Activated naive CD4-positive, alpha-beta T cell treated with anti-CD3 and anti-CD28 coated beads, Interleukin-2, amount 50 U/mL, for 72 hours (primary cell): ENCODE data around the gene CDK16. TPM values are rescaled to one million over a fixed set of nuclear protein-coding genes. Genes with fewer than 3 reads are reported as not detected.

Experiments used
- ATAC-seq, 2 donors: fragments of 150-1000 bp; cut with Tn5 transposase; 2 replicates each; pipeline ENCODE4 v1.10.0; 2021; ENCODE audit warnings: mild to moderate bottlenecking in 2 of 2, moderate library complexity in 2 of 2
- DNase-seq, 2 donors: peaks; one replicate each; pipeline ENCODE4 v3.0.0; 2021 to 2022; ENCODE audit warnings: low spot score in 2 of 2
- H3K27ac Mint-ChIP-seq, 2 donors: one replicate each; pipeline ENCODE4 v1.8.0; 2022; ENCODE audit warnings: mild to moderate bottlenecking in 2 of 2, mixed read lengths in 2 of 2
- H3K36me3 Mint-ChIP-seq, 2 donors: one replicate each; pipeline ENCODE4 v1.8.0; 2022; ENCODE audit warnings: mixed read lengths in 2 of 2
- H3K9me3 Mint-ChIP-seq, 2 donors: one replicate each; pipeline ENCODE4 v1.8.0; 2022; ENCODE audit warnings: mixed read lengths in 2 of 2
- total RNA-seq, 2 donors: library from RNA; stranded (reverse); gene quantifications; one replicate each; pipeline ENCODE4 v1.2.3, GENCODE V29; 2022

Gene CDK16
- total RNA-seq, result 10 to 100 TPM; 69.5 to 95.8 TPM

DNA sequence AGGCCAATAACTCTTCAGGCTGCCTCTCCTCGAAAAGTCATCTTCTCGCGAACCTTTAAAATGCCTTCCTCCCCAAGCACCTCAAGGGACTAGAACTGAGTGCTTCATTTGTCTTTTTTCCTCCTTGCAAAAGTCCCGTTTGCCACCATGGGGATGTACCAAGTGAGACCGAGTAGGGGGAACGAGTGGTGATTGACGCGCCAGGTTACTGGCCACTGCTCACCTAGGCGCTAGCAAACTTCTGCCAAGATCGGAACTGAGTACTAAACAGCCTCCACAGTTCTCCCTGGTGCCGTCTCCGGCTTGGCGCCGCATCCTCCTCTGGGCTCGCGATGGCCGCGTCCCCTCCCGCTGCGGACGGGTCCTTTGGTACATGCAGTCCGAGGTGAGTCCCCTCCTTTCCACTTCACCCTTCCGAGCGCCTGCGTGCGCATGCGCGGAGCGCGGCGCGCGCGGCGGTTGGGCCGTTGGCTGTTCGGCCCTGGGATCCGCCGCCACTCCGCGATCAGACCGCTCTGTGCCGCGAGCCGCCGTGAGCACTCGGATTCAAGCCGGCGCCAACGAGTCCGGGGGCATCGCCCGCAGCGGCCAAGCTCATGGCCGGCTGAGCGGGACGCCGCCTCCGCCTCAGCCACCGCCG lies at the start of gene CDK16:
CDK16 (plus strand) TSS at position 402 of the 640 bp plus-strand sequence. CDS start 4,877 bp downstream, outside the sequence.
- H3K36me3 Mint-ChIP-seq, result peaks cover 18 to 26% of the 10 kb centered on the region in 2 donors
- ATAC-seq (peak; percentile 43 to 45), DNase-seq (peak; percentile 68 to 86)
- H3K9me3 Mint-ChIP-seq, result no peaks in the 10 kb centered on the region
- peak within 1 kb of the TSS; percentile 99 for H3K27ac Mint-ChIP-seq

DNA sequence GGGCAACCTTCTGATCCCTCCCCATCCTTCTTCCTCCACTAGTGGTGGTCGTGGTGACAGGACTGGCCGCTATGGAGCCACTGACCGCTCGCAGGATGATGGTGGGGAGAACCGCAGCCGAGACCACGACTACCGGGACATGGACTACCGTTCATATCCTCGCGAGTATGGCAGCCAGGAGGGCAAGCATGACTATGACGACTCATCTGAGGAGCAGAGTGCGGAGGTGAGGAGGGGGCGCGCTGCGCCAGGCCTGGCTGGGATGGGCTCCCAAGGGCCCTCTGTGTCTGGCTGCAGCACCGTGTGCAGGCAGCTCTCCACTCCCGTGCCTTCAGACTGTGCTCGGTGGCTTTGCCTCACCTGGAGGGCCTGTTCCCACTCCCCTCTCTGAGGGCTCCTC lies 49.2 kb upstream of the CDK16 start:
- Mint-ChIP-seq H3K9me3 (no peaks in the 10 kb centered on the region), H3K36me3 (no peaks in the 10 kb centered on the region), H3K27ac (no peak overlapping the region)
- ATAC-seq (no peak), DNase-seq (no peak)

DNA sequence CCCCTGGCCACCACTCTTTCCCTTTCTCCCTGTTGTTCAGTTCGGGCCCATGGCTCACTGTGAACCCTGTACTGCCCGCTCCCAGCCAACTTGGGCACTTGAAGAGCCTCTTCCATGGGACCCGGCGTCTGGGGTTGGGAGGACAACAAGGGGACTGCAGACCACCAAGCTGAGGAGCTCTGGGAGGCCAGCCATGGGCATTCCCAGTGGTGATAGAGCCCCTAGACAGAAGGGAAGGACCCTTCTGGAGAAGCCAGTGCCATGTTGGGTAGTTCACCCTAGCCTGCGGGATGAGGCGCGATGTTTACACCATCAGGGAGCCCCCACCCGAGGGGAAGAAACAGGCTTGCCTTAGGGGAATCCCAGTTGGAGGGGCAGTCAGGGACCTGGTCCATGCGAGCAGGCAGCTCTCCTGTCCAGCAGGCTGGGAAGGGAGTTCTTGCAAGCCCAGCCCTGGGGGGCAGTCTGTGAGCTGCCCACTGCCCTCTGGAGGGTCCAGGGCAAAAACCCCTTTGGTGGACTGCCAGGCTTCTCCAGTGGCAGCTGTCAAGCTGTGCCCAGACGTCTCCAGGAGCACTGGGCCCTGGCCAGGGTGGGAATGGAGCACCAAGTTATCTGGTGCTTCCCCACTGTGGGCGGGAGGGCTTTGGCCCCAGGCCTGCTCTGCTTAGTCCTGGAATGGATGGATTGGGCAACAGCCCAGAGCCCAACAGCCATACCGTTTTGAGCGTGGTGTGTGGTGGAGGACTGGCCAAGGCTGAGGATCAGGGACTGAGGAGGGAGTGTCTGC lies 48.6 kb upstream of the CDK16 start:
- Mint-ChIP-seq H3K9me3 (no peaks in the 10 kb centered on the region), H3K36me3 (no peaks in the 10 kb centered on the region), H3K27ac (no peak overlapping the region)
- DNase-seq, result no peak
- no peak for ATAC-seq

DNA sequence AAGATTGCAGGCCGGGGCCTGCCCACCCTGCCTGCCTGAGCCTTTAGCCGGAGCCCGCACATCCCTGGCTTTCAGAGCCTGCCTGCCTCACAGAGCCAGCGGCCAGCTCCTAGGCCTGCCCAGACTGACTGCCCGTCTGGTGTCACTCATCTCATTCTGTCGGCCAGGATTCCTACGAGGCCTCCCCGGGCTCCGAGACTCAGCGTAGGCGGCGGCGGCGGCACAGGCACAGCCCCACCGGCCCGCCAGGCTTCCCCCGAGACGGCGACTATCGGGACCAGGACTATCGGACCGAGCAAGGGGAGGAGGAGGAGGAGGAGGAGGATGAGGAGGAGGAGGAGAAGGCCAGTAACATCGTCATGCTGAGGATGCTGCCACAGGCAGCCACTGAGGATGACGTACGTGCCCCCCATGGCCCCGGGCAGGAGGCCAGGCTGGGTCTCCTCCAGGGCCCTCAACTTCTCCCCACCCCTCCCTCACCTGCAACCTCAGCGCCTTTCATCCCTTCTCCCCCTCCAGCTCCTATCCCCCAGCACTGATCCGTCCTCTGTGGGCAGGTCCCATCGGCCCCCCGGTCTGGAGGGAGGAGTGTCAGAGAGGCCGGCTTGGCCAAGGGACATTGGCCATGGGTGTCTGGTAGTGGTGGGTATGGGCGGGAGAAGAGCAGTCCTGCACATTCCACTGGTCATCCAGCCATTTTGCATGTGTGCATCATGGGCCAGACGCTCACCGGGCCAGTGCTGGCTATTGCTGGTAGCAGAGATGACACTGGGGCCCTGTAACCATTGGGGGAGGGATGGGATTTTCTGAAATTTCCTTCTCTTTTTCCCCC lies 47.4 kb upstream of the CDK16 start:
- Mint-ChIP-seq H3K36me3 (no peaks in the 10 kb centered on the region), H3K9me3 (no peaks in the 10 kb centered on the region), H3K27ac (no peak overlapping the region)
- ATAC-seq (no peak), DNase-seq (no peak)

DNA sequence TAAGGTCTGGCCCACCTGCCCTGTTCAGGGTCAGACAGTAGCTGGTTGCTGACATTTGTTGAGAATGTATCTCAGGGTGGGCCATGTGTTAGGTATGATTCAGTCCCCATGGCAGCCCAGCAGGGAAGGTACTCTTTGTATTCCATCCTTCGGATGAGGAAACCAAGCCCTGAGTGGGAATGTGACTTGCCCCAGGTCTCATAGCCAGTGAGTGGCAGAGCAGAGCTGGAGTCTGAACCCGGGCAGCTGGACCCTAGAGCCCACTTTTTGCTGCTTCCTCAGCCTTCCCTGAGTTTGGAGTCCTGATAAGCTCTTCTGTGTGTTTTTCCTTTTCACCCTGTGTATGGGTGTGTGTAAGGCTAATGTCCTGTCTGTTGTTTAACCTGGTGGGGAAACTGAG lies 46.5 kb upstream of the CDK16 start:
- no peak for ATAC-seq

DNA sequence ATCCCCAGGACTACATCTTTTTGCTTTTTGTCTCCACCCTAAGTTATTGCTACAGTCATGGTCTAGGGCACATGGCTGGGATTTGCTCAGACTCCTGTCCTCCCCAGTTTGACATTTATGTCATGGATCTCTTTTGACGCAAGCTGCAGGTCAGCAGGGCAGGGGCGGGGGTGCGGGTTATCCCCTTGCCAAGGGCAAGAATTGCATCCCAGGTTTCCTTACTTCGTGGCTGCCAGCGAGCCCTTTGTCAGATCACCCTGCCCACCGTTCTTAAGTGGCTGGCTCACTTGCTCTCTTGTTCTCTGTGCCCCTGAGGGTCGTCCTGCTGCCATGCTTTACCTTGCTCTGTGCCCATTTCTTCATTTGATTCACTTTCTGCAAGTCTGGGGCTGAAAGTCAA lies 45.9 kb upstream of the CDK16 start:
- ATAC-seq, result no peak
- Mint-ChIP-seq H3K36me3 (no peaks in the 10 kb centered on the region), H3K27ac (no peak overlapping the region), H3K9me3 (no peaks in the 10 kb centered on the region)
- no peak for DNase-seq

More for the DNA sequence above, 46.5 kb upstream of the CDK16 start:
- Mint-ChIP-seq H3K27ac (peak overlapping the region in 1 of 2 donors; percentile 68), H3K36me3 (no peaks in the 10 kb centered on the region), H3K9me3 (no peaks in the 10 kb centered on the region)
- no peak for DNase-seq

DNA sequence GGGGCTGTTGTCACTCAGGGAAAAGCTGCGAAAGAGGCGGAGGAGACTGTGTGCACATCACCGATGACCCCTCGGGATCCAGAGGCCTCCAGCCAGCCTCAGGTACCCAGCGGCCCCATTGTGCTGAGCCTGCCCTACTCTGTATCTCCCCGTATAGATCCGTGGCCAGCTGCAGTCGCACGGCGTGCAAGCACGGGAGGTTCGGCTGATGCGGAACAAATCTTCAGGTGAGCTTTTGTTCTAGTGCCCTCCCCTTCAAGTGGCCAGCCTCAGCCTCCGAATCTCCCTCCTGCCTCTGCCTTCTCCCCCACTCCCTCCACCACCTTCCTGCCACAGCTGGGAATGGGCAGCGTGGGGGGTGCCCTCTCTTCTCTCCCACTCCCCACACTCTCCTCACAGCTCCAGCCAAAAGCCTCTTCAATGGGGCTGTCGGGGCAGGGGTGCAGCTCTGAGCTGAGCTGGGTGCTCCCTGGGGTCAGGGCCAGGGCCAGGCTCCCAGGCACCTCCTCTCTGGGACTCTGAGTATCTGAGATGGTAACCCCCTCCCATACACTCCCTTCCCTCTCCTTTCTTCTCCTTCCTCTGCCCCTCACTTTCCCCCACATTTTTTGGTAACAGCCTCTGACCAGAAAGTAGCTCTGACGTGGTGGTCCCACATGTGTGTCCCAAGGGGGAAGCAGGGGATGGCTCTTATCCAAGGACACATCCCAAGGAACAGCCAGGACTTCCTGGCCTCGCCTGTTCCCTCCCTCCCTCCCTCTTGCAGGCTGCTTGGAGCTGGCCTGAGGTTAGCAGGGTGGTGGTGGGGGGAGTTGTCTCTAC lies 45.3 kb upstream of the CDK16 start:
- ATAC-seq (no peak), DNase-seq (no peak)
- H3K9me3 Mint-ChIP-seq, result no peaks in the 10 kb centered on the region
- H3K36me3 Mint-ChIP-seq, result no peaks in the 10 kb centered on the region
- H3K27ac Mint-ChIP-seq, result no peak overlapping the region

DNA sequence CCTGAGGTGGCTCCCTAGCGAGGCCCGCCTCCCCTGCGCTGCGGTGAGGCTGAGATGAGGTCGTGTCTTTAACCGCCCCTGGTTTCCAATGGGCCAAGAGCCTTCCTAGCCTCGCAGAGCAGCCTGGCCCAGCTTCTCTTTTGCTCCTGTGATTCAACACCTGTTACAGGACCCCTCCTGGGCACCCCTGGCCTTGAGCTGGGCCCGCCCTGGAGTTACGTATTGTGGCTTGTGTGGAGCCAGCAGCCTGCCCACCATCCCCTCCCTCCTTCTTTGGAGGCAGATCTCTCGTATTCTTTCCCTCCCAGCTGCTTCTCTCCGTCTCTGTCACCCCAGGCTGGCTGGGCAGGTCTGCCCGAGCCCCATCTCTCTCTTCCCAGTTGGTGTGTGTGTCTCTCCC lies 44.1 kb upstream of the CDK16 start:
- ATAC-seq (no peak), DNase-seq (no peak)
- Mint-ChIP-seq H3K9me3 (no peaks in the 10 kb centered on the region), H3K36me3 (no peaks in the 10 kb centered on the region), H3K27ac (no peak overlapping the region)

DNA sequence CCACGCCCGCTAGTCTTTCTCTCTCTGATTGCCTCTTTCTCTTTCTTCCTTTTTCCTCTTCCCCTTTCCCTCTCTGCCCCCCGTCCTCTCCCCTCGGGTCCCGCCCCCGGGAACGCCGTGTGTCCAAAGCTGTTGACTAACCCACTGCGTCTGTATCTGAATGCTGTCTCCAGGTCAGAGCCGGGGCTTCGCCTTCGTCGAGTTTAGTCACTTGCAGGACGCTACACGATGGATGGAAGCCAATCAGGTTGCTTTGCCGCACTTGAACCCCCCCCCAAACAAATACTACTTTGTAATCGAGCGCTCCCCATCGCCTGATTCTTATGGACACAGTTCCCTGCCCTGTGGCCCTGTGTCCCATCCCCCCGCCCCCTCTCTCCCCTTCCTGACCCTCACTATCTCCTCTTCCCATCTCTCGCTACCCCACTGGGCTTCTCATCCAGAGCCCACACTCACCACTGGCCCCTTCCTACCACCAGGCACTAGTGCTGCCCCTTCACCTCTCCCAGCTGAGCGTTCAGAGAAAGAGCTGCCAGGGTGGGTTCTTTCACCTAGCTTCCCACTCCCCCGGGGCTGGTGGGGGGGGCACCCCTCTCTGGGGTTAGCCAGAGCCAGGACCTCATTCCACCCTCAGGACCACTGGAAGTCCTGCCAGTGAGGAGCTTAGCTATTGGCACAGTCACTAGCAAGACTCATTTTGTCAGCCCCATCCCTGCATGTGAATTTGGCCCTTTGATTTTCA lies 43.5 kb upstream of the CDK16 start:
- no peaks in the 10 kb centered on the region for H3K36me3 Mint-ChIP-seq
- no peak for DNase-seq
- no peak for ATAC-seq
- H3K9me3 Mint-ChIP-seq, result no peaks in the 10 kb centered on the region
- H3K27ac Mint-ChIP-seq, result no peak overlapping the region

DNA sequence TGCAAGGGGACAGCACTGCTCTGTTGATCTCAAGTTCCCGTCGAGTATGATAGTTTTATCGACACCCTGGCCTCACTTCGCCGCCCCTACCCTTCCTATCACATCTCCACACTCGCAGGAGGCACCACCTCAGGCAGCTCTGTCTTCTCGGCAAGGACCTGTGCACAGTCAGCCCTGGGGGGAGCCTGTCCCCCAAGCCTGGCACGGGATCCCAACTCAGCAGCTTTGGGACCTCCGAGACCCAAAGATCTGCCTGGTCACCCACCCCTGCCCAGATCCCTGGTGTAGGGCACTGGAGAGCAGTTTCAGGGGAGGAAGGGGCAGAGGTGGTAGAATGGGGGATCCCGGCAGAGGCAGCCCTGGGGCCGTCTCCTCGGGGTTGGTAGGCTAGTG lies 42.9 kb upstream of the CDK16 start:
- no peaks in the 10 kb centered on the region for H3K36me3 Mint-ChIP-seq
- DNase-seq (no peak), ATAC-seq (no peak)
- H3K27ac Mint-ChIP-seq, result no peak overlapping the region
- H3K9me3 Mint-ChIP-seq, result no peaks in the 10 kb centered on the region

DNA sequence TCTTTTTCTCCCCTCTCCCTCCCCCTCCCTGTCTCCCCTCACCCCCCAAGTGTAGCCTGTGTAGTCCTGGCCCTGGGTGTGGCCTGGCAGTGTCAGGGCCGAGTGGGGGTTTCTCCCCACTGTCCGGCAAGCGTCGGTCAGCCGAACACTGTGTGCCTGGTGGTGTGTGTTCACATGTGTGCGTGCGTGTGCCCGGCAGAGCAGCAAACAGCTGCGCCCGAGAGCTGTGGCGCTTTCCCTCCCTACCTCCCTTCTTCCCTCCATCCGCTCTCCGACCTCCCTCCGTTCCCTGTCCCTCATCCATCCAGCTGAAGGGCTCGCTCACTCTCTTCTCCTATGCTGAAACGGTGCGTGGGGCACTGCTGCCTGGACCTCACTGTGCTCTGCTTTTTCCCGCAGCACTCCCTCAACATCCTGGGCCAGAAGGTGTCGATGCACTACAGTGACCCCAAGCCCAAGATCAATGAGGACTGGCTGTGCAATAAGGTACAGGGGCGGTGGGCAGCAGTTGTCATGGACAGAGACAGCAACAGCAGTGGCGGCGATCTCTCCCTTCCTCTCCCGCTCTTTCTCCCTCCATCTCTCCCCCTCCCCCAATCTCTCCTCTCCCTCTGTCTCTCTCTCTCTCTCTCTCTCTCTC lies 42.3 kb upstream of the CDK16 start:
- peak overlapping the region in 1 of 2 donors; percentile 36 for H3K27ac Mint-ChIP-seq
- no peaks in the 10 kb centered on the region for H3K36me3 Mint-ChIP-seq
- no peak for DNase-seq
- H3K9me3 Mint-ChIP-seq, result no peaks in the 10 kb centered on the region
- ATAC-seq, result no peak

DNA sequence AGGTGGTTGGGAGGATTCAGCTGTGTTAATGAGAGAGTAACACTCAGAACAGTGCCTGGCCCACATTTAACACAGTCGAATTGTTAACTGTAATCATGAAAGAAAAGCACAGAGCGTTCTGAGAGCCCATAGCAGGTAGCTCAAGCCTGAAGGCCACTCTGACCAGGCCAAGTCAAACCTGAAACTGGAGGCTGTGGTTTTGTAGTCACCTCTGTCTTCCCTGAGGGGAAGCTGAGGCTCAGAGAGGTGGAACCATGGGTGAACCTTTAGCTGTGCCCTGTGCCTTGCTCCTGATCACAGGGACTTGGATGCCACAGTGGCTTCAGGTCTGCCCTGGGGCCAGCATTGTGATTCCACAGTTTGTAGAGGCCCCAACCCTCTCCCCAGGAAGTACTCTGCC lies 41.4 kb upstream of the CDK16 start:
- no peak for DNase-seq
- H3K27ac Mint-ChIP-seq, result no peak overlapping the region
- H3K36me3 Mint-ChIP-seq, result no peaks in the 10 kb centered on the region
- peak in 1 of 2 donors; percentile 81 for ATAC-seq
- no peaks in the 10 kb centered on the region for H3K9me3 Mint-ChIP-seq

DNA sequence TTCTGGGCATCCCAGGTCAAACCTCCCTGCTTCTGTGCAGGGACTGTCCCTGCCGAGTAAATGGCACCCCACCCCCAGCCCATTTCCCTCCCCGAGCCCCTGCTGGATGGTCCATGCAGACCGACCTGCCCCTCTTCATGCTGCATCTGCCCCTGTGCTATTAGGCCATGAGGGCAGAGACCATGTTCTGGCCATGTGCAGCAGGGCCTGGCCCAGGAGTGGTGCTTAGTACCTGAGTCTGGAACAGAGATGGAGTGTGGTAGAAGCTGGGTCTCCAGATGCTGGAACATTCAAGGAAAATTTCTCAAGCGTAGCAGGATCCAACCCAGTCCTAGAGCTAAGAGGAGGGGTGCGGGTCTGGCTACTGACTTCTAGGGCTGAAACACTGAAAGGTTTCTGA lies 40.1 kb upstream of the CDK16 start:
- H3K36me3 Mint-ChIP-seq, result peaks cover 0 to 4% of the 10 kb centered on the region in 2 donors
- ATAC-seq, result no peak
- peak overlapping the region in 1 of 2 donors; percentile 96 for H3K27ac Mint-ChIP-seq
- DNase-seq, result no peak
- no peaks in the 10 kb centered on the region for H3K9me3 Mint-ChIP-seq

DNA sequence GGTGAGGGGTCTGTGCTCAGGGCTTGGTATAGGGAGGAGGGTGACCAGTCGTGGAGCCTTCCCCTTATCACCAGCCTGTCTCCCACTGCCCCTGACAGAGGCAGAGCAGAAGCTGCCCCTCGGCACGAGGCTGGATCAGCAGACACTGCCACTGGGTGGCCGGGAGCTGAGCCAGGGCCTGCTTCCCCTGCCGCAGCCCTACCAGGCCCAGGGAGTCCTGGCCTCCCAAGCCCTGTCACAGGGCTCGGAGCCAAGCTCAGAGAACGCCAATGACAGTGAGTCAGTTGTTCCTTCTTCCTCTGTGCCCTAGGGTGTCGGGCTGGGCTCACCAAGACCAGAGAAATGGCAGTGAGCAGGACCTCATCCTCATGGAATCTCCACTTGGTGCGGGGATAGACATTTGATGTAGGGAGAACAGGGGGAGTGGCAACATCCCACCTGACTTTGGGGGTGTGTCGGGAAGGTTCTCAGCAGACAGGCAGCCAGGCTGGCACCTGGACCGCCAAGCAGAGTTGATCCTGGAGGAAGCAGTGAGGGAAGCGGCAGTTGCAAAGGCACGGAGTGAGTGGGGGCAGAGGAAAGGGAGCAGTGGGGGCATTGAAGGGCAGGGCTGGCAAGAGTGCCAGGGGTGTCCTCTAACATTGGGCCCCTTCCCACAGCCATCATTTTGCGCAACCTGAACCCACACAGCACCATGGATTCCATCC lies 39.1 kb upstream of the CDK16 start:
- ATAC-seq (no peak), DNase-seq (no peak)
- Mint-ChIP-seq H3K9me3 (no peaks in the 10 kb centered on the region), H3K27ac (peak overlapping the region in 1 of 2 donors; percentile 83), H3K36me3 (peaks cover 0 to 4% of the 10 kb centered on the region in 2 donors)

DNA sequence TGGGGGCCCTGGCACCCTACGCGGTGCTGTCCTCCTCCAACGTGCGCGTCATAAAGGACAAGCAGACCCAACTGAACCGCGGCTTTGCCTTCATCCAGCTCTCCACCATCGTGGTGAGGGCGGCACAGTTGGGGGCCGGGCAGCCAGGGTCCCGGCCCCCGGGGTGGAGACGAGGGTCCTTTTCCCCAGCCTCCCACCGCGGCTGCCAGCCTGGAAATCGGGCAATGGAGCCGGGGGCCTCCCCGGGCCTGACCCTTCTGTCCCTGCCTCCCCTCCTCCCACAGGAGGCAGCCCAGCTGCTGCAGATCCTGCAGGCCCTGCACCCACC lies 38.6 kb upstream of the CDK16 start:
- Mint-ChIP-seq H3K9me3 (no peaks in the 10 kb centered on the region), H3K27ac (no peak overlapping the region), H3K36me3 (peaks cover 0 to 4% of the 10 kb centered on the region in 2 donors)
- DNase-seq (no peak), ATAC-seq (no peak)
